HG02852 (cell line): Measurements from ENCODE around the gene UBE2K.
"Not testable (repeated sequence)": the region's sequence is repeated elsewhere in the genome, so short reads cannot be mapped to it uniquely, and the experiment has no call there.

Experiments used
- ATAC-seq: cut with Tn5 transposase; IDR thresholded peaks from one replicate; pipeline ENCODE4 v1.9.1; 2021; ENCODE audit warnings: mild to moderate bottlenecking, moderate library complexity; ENCODE audit not compliant: unreplicated experiment

UBE2K gene

DNA sequence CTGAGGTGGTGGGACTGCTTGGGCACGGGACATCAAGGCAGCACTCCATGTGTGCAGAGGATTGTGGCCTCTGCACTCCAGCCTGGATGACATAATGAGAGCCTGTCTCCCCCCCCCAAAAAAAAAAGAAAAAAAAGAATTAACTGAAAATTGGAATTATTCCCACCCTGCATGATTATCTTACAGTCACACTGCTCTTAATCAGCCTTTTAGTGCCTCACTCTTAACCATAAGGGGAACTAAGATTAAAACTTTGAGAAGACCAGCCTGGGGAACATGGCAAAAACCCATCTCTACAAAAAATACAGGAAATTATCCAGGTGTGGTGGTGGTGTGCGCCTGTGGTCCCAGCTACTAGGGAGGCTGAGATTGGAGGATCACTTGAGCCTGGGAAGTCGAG, 94.6 kb downstream of the UBE2K start:
- no peak for ATAC-seq

GRCh38 chr4:39792976-39793375, 95.0 kb downstream of the UBE2K start:
- not testable (repeated sequence) for ATAC-seq

GRCh38 chr4:39802005-39802404, 104.1 kb downstream of the UBE2K start:
- no peak for ATAC-seq

DNA sequence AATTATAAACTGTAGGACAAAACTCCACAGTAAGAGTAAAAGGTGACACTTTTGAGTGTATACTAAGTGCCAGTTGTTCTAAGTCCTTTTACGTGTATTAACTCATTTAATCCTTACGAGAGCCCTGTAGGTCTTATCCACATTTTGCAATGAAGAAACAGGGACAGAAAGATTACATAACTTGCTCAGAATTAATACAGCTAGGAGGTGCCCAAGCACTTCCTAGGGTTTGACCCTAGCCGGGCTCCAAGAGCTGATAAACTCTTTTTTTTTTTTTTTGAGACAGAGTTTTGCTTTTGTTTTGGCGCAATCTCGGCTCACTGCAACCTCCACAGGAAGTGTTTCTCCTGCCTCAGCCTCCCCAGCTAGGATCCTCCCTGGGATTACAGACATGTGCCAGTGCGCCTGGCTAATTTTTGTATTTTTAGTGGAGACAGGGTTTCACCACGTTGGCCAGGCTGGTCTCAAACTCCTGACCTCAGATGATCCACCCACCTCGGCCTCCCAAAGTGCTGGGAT, 110.4 kb downstream of the UBE2K start:
- no peak for ATAC-seq

DNA sequence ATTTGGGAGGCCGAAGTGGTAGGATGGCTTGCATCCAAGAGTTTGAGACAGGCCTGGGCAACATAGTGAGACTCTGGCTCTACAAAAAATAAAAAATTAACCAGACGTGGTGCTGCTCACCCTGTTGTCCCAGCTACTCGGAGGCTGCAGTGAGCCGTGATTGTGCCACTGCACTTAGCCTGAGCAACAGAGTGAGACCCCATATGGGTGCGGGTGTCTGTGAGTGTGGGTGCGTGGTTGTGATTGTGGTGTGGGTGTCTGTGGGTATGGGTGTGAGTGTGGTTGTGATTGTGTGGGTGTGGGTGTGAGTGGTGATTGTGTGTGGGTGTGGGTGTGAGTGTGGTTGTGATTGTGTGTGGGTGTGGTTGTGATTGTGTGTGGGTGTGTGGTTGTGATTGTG, 114.6 kb downstream of the UBE2K start:
- no peak for ATAC-seq

DNA sequence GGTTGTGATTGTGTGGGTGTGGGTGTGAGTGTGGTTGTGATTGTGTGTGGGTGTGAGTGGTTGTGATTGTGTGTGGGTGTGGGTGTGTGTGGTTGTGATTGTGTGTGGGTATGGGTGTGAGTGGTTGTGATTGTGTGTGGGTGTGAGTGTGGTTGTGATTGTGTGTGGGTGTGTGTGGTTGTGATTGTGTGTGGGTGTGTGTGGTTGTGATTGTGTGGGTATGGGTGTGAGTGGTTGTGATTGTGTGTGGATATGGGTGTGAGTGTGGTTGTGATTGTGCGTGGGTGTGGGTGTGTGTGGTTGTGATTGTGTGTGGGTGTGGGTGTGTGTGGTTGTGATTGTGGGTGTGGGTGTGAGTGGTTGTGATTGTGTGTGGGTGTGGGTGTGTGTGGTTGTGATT, 115.1 kb downstream of the UBE2K start:
- not testable (repeated sequence) for ATAC-seq

DNA sequence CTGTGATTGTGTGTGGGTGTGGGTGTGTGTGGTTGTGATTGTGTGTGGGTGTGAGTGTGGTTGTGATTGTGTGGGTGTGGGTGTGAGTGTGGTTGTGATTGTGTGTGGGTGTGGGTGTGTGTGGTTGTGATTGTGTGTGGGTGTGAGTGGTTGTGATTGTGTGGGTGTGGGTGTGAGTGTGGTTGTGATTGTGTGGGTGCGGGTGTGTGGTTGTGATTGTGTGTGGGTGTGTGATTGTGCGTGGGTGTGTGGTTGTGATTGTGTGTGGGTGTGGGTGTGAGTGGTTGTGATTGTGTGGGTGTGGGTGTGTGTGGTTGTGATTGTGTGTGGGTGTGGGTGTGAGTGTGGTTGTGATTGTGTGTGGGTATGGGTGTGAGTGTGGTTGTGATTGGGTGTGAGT, 115.8 kb downstream of the UBE2K start:
- not testable (repeated sequence) for ATAC-seq

DNA sequence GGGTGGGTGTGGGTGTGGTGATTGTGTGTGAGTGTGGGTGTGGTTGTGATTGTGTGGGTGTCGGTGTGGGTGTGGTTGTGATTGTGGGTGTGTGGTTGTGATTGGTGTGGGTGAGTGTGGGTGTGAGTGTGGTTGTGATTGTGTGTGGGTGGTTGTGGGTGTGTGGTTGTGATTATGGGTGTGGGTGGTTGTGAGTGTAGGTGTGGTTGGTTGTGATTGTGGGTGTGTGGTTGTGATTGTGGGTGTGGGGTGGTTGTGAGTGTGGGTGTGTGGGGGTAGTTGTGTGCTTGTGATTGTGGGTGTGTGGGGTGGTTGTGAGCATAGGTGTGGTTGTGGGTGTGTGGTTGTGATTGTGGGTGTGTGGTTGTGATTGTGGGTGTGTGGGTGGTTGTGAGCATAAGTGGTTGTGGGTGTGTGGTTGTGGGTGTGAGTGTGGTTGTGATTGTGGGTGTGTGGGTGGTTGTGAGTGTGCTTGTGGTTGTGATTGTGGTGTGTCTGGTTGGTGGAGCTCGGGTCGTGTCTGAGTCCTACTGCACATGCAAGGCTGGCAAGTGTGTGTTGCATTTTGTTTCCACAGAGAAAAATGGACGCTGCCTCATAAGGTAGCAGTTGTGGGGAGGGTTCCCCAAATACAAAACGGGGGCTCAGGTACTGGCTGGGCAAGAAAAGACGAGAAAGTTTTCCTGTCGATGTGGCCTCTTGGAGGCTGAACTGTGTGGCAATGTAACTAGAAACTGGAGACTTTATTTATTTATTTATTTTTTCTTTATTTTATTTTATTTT, 116.7 kb downstream of the UBE2K start:
- no peak for ATAC-seq

DNA sequence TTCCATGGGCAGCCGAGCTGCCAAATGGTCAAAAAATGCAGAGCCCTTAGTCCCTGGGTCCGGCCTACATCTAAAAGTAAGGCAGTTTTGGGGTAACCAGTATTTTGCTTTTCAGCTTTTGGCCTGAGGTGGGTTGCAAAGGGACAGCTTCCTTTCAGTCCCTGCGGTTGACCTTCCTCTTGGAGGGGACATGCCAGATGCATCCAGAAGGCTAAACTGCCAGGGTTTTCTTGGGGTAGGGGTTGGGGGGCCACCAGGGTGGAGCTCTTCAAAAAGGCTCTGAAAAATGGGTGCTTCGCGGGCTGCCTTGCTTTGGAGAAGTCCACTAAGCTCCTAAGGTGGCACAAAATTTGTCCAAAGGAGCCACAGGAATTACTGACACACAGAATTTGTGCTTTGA, 120.7 kb downstream of the UBE2K start:
- ATAC-seq, result no peak

GRCh38 chr4:39820186-39820585, 122.2 kb downstream of the UBE2K start:
- ATAC-seq, result no peak

- no peak for ATAC-seq
Observed at GRCh38 chr4:39821951-39822350, 124.0 kb downstream of the UBE2K start.

- no peak for ATAC-seq
Observed at GRCh38 chr4:39822662-39823061, 124.7 kb downstream of the UBE2K start.

GRCh38 chr4:39823191-39823590, 125.3 kb downstream of the UBE2K start:
- ATAC-seq, result no peak

DNA sequence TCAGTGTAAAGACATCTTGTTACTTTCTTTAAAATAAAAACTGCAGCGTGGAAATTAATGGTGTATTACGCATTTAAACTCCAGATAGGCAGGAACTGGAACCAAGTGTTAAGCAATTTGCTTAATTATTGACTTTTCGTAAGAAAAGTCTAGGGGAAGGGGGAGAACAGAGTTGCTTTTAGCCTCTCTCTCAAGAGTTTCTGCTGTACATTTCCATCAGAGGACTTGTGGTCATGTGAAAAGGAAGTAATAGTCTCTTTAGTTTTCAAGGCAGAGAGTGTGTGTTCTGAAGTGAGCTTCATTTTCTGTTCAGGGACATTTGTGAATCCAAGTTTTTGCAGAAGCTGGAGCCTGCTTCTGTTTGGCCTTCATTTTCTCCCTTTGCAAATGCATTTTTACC, 127.2 kb downstream of the UBE2K start:
- ATAC-seq, result no peak

GRCh38 chr4:39825741-39826231, 127.8 kb downstream of the UBE2K start:
- ATAC-seq, result no peak
